ENCODE results near the gene ACY1.
A peak's percentile ranks its signal among the peaks of the same experiment; 100 is the strongest.

GRCh38 chr3:51982352-51982837 is 940 bp upstream of the ACY1 start:
- TF ChIP-seq CTCF (IDR thresholded peaks at IDR 0.05; ENCODE audit: low read depth, low read length, missing input control) (peak; percentile 76), REST (IDR thresholded peaks at IDR 0.05) (peak; percentile 56), TAF1 (conservative IDR thresholded peaks at IDR 0.05) (no peak), FOXA2 (IDR thresholded peaks at IDR 0.05) (peak; percentile 27), JUND (IDR thresholded peaks at IDR 0.05) (peak; percentile 84)
